ENCODE data around the gene SLC2A10.

DNA sequence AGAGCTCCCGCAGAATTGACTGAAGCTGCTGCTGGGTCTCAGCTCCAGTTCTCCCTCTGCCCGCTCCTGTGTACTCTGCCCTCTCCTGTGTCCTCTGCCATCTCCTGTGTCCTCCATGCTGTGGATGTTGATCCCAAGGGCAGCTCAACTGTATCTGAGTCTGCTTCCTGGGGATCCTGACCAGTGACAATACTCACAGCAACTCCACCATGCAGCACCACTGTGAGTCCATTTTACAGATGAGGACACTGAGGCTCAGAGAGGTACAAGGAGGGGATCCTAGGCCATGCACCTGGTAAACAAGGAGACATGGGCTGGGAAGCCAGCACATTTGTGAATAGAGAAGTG lies 28.8 kb upstream of the SLC2A10 start:
- TF ChIP-seq, protein P1, sequence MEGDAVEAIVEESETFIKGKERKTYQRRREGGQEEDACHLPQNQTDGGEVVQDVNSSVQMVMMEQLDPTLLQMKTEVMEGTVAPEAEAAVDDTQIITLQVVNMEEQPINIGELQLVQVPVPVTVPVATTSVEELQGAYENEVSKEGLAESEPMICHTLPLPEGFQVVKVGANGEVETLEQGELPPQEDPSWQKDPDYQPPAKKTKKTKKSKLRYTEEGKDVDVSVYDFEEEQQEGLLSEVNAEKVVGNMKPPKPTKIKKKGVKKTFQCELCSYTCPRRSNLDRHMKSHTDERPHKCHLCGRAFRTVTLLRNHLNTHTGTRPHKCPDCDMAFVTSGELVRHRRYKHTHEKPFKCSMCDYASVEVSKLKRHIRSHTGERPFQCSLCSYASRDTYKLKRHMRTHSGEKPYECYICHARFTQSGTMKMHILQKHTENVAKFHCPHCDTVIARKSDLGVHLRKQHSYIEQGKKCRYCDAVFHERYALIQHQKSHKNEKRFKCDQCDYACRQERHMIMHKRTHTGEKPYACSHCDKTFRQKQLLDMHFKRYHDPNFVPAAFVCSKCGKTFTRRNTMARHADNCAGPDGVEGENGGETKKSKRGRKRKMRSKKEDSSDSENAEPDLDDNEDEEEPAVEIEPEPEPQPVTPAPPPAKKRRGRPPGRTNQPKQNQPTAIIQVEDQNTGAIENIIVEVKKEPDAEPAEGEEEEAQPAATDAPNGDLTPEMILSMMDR (IDR thresholded peaks at IDR 0.05) = no peak
- TF ChIP-seq POLR2A (IDR thresholded peaks at IDR 0.05) = no peak

Data from adrenal gland (tissue), 5 donors.